HG02973 (cell line): ENCODE results near the gene NSUN3.
A peak's percentile ranks its signal among the peaks of the same experiment; 100 is the strongest.
"Not testable (repeated sequence)": the region's sequence is repeated elsewhere in the genome, so short reads cannot be mapped to it uniquely, and the experiment has no call there.

ENCODE experiments used
- ATAC-seq: cut with Tn5 transposase; IDR thresholded peaks from one replicate; pipeline ENCODE4 v1.9.1; 2021; ENCODE audit warnings: moderate library complexity; ENCODE audit not compliant: unreplicated experiment

The NSUN3 gene

GRCh38 chr3:94062513-94063404 is at the start of gene NSUN3, which contains the start of gene DHFR2:
TSS of gene NSUN3 (plus strand) at chr3:94063061. CDS start at chr3:94063127, 66 bp downstream.
TSS of gene DHFR2 (minus strand) at chr3:94062916. CDS start at chr3:94061511, 1,405 bp downstream.
- ATAC-seq, result peak; percentile 92

- no peak for ATAC-seq
Measured at GRCh38 chr3:94015025-94015424, 47.8 kb upstream of the NSUN3 start.

- ATAC-seq, result no peak
Measured at GRCh38 chr3:94019659-94020058, 43.2 kb upstream of the NSUN3 start.

DNA sequence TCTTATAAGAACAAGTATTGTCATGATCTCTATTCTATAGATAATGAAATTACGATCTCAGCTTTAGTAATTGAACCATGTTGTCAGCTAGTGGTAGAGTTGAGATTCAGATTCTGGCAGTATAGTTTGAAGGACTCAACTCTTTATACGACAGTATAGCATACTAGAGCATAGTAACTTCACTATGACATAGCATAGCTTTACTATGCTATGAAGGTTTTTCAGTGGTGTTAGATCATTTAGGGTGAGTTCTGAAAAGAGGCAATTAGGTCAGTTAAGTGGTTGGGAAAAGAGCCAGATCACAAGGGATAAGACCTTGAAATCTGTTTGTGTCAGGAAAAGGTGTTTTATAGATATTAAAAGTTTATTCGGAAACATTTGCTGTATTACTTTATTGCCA is 42.6 kb upstream of the NSUN3 start:
- no peak for ATAC-seq

DNA sequence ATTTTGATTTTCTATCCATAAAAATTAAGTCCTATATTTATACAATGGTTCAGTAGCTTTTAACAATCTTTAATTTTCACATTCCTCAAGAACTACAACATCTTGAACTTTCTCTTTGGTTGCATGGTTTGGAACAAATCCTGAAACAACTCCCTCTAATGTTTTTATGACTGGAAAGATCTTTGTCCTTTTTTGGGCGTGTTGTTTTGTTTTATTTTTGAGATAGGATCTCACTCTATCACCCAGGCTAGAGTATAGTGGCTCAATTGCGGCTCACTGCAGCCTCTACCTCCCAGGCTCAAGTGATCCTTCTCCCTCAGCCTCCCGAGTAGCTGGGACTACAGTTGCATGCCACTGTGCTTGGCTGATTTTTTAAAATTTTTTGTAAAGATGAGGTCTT is 38.5 kb upstream of the NSUN3 start:
- ATAC-seq, result no peak

- no peak for ATAC-seq
Measured at GRCh38 chr3:94026623-94027022, 36.2 kb upstream of the NSUN3 start.

DNA sequence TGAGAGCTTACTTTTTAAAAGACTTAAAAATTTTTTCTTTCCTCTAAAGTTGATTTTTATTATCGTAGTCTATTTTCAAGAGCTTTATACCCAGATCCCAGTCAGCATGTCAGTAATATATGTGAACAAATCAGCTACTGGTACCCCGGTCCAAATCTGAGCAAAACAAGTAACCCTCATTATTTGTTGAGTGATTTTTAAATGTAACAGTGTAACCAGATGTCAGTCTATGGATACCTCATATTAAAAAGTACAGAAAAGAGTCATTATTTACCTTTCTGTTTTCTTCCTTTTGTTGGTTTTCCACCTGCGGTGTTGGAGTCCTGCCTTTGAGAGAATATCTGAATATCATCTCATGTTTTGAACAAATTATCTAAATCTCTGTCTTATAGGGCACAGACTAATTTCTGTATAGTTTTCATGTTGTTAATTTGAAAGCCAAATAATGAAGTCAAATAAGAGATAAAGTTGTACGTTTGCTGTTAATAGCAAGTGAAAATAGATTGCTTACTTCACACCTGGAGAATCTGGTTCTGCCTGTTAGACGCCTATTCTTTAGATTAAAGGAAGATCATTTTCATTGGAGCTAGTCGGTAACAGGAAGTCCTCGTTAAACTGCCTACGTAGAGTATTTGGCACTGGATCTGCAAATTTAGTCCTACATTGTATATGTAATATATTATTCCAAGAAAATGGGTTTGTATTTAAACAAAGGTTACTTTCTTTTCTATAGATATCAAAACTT is 34.6 kb upstream of the NSUN3 start, which contains the start of gene STX19:
TSS of gene STX19 (minus strand) at position 505 of the 745 bp plus-strand sequence. CDS start 13,328 bp downstream, outside the sequence.
- ATAC-seq, result no peak

GRCh38 chr3:94036909-94037507 is 25.9 kb upstream of the NSUN3 start:
- ATAC-seq, result peak; percentile 84

DNA sequence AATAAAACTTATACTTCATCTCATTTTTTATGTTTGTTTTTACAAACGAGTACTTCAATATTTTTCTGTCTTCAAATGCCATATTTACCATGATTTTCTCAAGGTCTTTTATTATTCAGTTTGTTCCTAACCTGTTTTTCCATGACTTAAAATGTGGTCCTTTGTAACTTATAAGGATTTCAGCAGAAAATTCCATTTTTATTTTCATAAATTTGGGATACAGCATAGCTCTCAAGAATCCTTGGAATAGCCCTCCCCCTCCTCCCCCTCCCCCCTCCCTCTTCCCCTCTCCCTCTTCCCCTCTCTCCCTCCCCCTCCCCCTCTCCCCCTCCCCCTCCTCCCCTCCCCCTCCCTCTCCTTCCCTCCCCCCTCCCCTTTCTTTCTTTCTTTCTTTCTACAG is 19.6 kb upstream of the NSUN3 start:
- no peak for ATAC-seq

GRCh38 chr3:94044100-94044936 is 18.5 kb upstream of the NSUN3 start:
- ATAC-seq, result not testable (repeated sequence)

DNA sequence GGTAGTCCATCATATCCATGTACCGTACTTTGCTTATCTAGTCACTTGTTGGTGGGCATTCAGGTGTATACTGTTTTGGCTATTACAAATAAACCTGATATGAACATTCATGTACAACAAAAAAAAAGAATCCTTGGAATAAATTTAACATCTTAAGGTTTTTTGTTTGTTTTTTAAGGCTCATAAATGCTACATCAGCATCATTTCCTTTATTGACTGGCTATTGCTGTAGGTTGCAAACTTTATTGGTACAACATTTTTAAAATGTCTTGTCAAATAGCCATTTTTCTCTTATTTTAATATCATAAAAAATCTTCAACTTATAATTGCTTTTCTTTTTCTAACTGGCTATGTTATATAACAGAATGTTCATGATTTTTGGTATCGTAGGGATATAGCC is 16.3 kb upstream of the NSUN3 start:
- ATAC-seq, result no peak

DNA sequence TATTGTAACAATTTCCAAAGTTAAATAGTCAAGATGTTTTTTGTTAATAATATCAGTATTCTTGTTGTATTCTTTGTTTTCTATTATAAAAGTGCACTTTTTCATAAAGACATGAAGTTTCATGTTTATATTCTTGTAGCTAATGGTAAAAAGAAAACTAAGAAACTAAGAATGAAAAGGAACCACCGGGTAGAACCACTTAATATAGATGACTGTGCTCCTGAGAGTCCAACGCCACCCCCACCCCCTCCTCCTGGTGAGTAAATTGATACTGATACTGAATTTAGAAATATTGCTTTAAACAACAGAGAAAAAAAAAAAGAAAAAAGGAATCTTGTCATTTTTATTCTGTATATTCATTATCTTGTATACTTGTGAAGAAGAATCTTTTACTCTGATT is 13.6 kb upstream of the NSUN3 start:
- no peak for ATAC-seq

DNA sequence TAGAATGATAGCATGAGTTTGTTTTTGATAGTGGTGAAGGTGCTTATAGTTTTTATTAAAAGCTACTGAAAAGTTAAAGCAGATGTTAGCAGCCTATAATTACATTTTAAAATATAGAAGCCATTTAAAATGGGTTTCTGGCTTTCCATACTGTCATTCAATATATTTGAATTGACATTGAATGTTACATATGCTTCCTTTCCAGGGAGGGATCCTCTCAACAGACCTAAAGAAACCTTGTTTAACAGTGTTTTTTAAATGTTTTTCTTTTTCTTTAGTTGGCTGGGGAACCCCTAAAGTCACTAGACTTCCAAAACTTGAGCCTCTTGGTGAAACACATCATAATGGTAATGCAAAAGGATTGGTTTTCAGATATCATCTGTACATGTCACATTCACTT is 12.3 kb upstream of the NSUN3 start:
- no peak for ATAC-seq

DNA sequence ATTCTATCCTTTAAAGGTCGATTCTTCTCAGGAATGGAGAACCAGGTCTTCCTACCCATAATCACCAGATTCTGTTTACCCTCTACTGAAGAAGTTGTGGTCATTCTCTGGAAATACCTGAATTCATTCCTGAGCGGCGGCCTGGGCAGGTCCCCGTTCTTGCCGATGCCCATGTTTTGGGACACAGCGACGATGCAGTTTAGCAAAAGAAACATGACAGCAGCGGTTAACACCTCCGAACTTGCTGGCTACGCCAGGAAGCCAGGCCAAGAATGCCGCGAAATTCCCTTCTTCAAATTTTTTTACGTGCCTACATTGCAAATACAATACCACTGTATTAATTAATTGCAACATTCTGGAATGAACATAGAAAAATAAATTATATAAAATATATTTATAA is 1.6 kb upstream of the NSUN3 start:
- no peak for ATAC-seq

DNA sequence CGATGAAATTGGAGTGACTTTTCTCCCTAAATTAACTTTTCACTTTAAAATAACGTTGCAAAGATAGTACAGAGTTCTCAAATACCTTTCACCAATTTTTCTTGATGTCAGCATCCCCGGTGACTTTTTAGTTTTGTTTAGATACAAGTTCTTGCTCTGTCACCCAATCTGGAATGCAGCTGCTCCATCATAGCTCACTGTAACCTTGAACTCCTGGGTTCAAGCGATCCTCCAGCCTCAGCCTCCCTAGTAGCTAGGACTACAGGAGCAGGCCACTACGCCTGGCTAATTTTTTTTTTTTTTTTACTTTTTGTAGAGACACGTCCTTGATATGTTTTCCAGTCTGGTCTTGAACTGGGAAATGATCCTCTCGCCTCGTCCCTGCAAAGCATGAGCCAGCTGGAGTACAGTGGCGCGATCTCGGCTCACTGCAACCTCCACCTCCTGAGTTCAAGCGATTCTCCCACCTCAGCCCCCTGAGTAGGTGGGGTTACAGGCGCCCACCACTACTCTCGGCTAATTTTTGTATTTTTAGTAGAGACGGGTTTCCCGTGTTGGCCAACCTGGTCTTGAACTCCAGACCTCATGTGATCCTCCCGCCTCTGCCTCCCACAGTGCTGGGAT is 747 bp downstream of the NSUN3 start:
- ATAC-seq, result no peak

GRCh38 chr3:94064243-94064860 is 1.5 kb downstream of the NSUN3 start:
- ATAC-seq, result no peak

GRCh38 chr3:94065122-94065521 is 2.3 kb downstream of the NSUN3 start:
- ATAC-seq, result no peak

- no peak for ATAC-seq
Measured at GRCh38 chr3:94065819-94066480, 3.1 kb downstream of the NSUN3 start.
